ENCODE data around the gene TRAM2. TPM values are rescaled to one million over a fixed set of nuclear protein-coding genes. Genes with fewer than 3 reads are reported as not detected.

The TRAM2 gene
- total RNA-seq, 1 donor from 2014 or later: 16.0 TPM

GRCh38 chr6:52595000-52595795 lies 18.3 kb upstream of the TRAM2 start:
- DNase-seq (ENCODE audit: low spot score): no peak

- DNase-seq (ENCODE audit: low spot score): no peak
Observed at GRCh38 chr6:52594221-52594620, 17.4 kb upstream of the TRAM2 start.

GRCh38 chr6:52591832-52592231 lies 15.0 kb upstream of the TRAM2 start:
- no peak for DNase-seq (ENCODE audit: low spot score)

- peak; percentile 26 for DNase-seq (ENCODE audit: low spot score)
Observed at GRCh38 chr6:52590152-52590891, 13.5 kb upstream of the TRAM2 start.

- no peak for DNase-seq (ENCODE audit: low spot score)
Observed at GRCh38 chr6:52588710-52589091, 11.8 kb upstream of the TRAM2 start.

GRCh38 chr6:52588087-52588709 lies 11.3 kb upstream of the TRAM2 start:
- no peak for DNase-seq (ENCODE audit: low spot score)

GRCh38 chr6:52587001-52587400 lies 10.1 kb upstream of the TRAM2 start:
- no peak for DNase-seq (ENCODE audit: low spot score)

GRCh38 chr6:52584203-52584602 lies 7.3 kb upstream of the TRAM2 start:
- DNase-seq (ENCODE audit: low spot score): no peak

GRCh38 chr6:52582996-52583395 lies 6.1 kb upstream of the TRAM2 start:
- DNase-seq (ENCODE audit: low spot score): no peak

- DNase-seq (ENCODE audit: low spot score): no peak
Observed at GRCh38 chr6:52582446-52582845, 5.6 kb upstream of the TRAM2 start.

GRCh38 chr6:52580905-52581304 lies 4.0 kb upstream of the TRAM2 start:
- no peak for DNase-seq (ENCODE audit: low spot score)

- no peak for DNase-seq (ENCODE audit: low spot score)
Observed at GRCh38 chr6:52579006-52579660, 2.3 kb upstream of the TRAM2 start.

GRCh38 chr6:52577778-52578463 lies 1.1 kb upstream of the TRAM2 start:
- DNase-seq (ENCODE audit: low spot score): no peak

- peak; percentile 21 for DNase-seq (ENCODE audit: low spot score)
Observed at GRCh38 chr6:52576392-52577021, 353 bp downstream of the TRAM2 start.

- DNase-seq (ENCODE audit: low spot score): no peak
Observed at GRCh38 chr6:52576054-52576391, 837 bp downstream of the TRAM2 start.

- no peak for DNase-seq (ENCODE audit: low spot score)
Observed at GRCh38 chr6:52575502-52575892, 1.4 kb downstream of the TRAM2 start.

GRCh38 chr6:52574709-52575501 lies 2.0 kb downstream of the TRAM2 start:
- peak; percentile 53 for DNase-seq (ENCODE audit: low spot score)

GRCh38 chr6:52573295-52573694 lies 3.6 kb downstream of the TRAM2 start:
- DNase-seq (ENCODE audit: low spot score): no peak

GRCh38 chr6:52572536-52572935 lies 4.3 kb downstream of the TRAM2 start:
- no peak for DNase-seq (ENCODE audit: low spot score)

- no peak for DNase-seq (ENCODE audit: low spot score)
Observed at GRCh38 chr6:52571099-52571755, 5.6 kb downstream of the TRAM2 start.
